Gastroesophageal sphincter (tissue), 3 donors: Measurements from ENCODE around the gene TMEM222.

ENCODE experiments used
- CTCF ChIP-seq, 4 experiments: fragments of 200-600 bp in 2 of 4; fragments of 450-650 bp in 2 of 4; sonication (generic) in 1 of 4; IDR thresholded peaks; one replicate each; pipeline ENCODE4 v1.5.1; 2017 to 2019; ENCODE audit warnings: antibody characterized with exemption in 4 of 4, mild to moderate bottlenecking in 2 of 4, moderate library complexity in 2 of 4
- EP300 ChIP-seq: sonication (generic); formaldehyde crosslinking; IDR thresholded peaks from one replicate; pipeline ENCODE4 v1.6.1; 2017; ENCODE audit warnings: antibody characterized with exemption, mild to moderate bottlenecking
- POLR2A ChIP-seq, 2 donors: fragments of 450-650 bp; IDR thresholded peaks; one replicate each; pipeline ENCODE4 v1.6.1; 2017; ENCODE audit warnings: antibody characterized with exemption in 2 of 2, mild to moderate bottlenecking in 2 of 2, moderate library complexity in 1 of 2
- POLR2AphosphoS5 ChIP-seq: sonication (generic); formaldehyde crosslinking; IDR thresholded peaks from one replicate; pipeline ENCODE4 v1.6.1; 2017; ENCODE audit warnings: antibody characterized with exemption

- TF ChIP-seq CTCF (IDR thresholded peaks at IDR 0.05) = no peak
- no peak for TF ChIP-seq POLR2A (IDR thresholded peaks at IDR 0.05)
- TF ChIP-seq POLR2AphosphoS5 = no peak
- TF ChIP-seq EP300 = no peak
These were observed 36.7 kb upstream of the TMEM222 start for GRCh38 chr1:27285274-27285660.
